B cell (primary cell): Measurements from ENCODE around the gene RPS4Y1.

Experiments used
- CTCF ChIP-seq: fragments of 200-600 bp; IDR thresholded peaks from one replicate; pipeline ENCODE4 v1.8.0; 2022; ENCODE audit warnings: antibody characterized with exemption, mild to moderate bottlenecking
- EZH2 ChIP-seq: IDR thresholded peaks from 2 replicates; pipeline ENCODE4 v1.6.1; 2012; ENCODE audit warnings: borderline replicate concordance, low read depth, mild to moderate bottlenecking, moderate library complexity, low read length; ENCODE audit not compliant: insufficient read depth, poor library complexity, severe bottlenecking

- no peak for TF ChIP-seq CTCF
- TF ChIP-seq EZH2, result no peak
These were observed 25.2 kb downstream of the RPS4Y1 start for GRCh38 chrY:2866581-2866980.
